Caco-2 (cell line): ENCODE results near the gene FIBCD1. TPM values are rescaled to one million over a fixed set of nuclear protein-coding genes. Genes with fewer than 3 reads are reported as not detected.
A peak's percentile ranks its signal among the peaks of the same experiment; 100 is the strongest.

Experiments
- BruUV-seq: library from RNA; stranded (reverse); fragments of 400-500 nt; replicated peaks from 2 replicates; lab custom pipeline; 2021; lab: Mats Ljungman, UMichigan
- CTCF ChIA-PET: fragments of 300-600 bp; sonication (Branson Sonifier 250); formaldehyde crosslinking; loops from one replicate; lab custom pipeline; 2022; ENCODE audit warnings: antibody characterized with exemption; lab: Charles Lee
- POLR2A ChIA-PET: fragments of 300-600 bp; sonication (Branson Sonifier 250); formaldehyde crosslinking; loops from one replicate; lab custom pipeline; 2022; ENCODE audit warnings: antibody characterized with exemption; lab: Charles Lee
- DNase-seq, 2 experiments: peaks; one replicate each; pipeline versions ENCODE4 v3.0.0 to v3.0.0-alpha.2; 2020 to 2022
- H3K27me3 ChIP-seq: replicated peaks from 2 replicates; pipeline ENCODE4 v1.6.0; 2011; ENCODE audit warnings: low read length; ENCODE audit not compliant: control insufficient read depth, insufficient read depth
- H3K36me3 ChIP-seq: 2 replicates; pipeline ENCODE4 v1.5.1; 2011; ENCODE audit warnings: low read length; ENCODE audit not compliant: control insufficient read depth, insufficient read depth
- H3K4me1 ChIP-seq: fragments of 250-450 bp; sonication (Bioruptor Pico); 2 replicates; pipeline ENCODE4 v1.5.1; 2020; ENCODE audit warnings: mild to moderate bottlenecking
- H3K4me3 ChIP-seq: 2 replicates; pipeline ENCODE4 v1.5.1; 2011; ENCODE audit warnings: low read depth, mild to moderate bottlenecking, control low read depth, low read length
- H3K9me3 ChIP-seq: fragments of 250-450 bp; sonication (Bioruptor Pico); 2 replicates; pipeline ENCODE4 v1.5.1; 2020; ENCODE audit warnings: mild to moderate bottlenecking, moderate library complexity
- H3K27ac Mint-ChIP-seq: one replicate; pipeline ENCODE4 v1.8.0; 2022; ENCODE audit warnings: mixed read lengths; ENCODE audit not compliant: unreplicated experiment
- H3K27me3 Mint-ChIP-seq: one replicate; pipeline ENCODE4 v1.8.0; 2022; ENCODE audit warnings: mixed read lengths; ENCODE audit not compliant: insufficient read depth, unreplicated experiment
- H3K36me3 Mint-ChIP-seq: one replicate; pipeline ENCODE4 v1.8.0; 2022; ENCODE audit warnings: mild to moderate bottlenecking, mixed read lengths; ENCODE audit not compliant: insufficient read depth, unreplicated experiment
- H3K4me1 Mint-ChIP-seq: one replicate; pipeline ENCODE4 v1.8.0; 2022; ENCODE audit warnings: low read depth, mixed read lengths; ENCODE audit not compliant: unreplicated experiment
- H3K4me3 Mint-ChIP-seq: one replicate; pipeline ENCODE4 v1.8.0; 2022; ENCODE audit warnings: mild to moderate bottlenecking, moderate library complexity, mixed read lengths; ENCODE audit not compliant: unreplicated experiment
- H3K9me3 Mint-ChIP-seq: one replicate; pipeline ENCODE4 v1.8.0; 2022; ENCODE audit warnings: mixed read lengths; ENCODE audit not compliant: unreplicated experiment
- intact Hi-C: fragments of 100-400 bp; cut with micrococcal nuclease; formaldehyde crosslinking; loops from one replicate; pipeline ENCODE4 v1.10.0; 2022; ENCODE audit not compliant: unreplicated experiment
- total RNA-seq: library from RNA; stranded (reverse); gene quantifications from 2 replicates; pipeline ENCODE4 v1.2.3, GENCODE V29; 2022
- TF ChIP-seq, protein P1 (sequence below), 2 experiments: fragments of 200-600 bp in 1 of 2; IDR thresholded peaks; 1 replicate in 1 of 2; 2 replicates in 1 of 2; pipeline versions ENCODE4 v1.5.1 to v1.8.0; 2011 to 2022; ENCODE audit warnings: antibody characterized with exemption in 1 of 2, control low read depth in 1 of 2, inconsistent platforms in 1 of 2, low read depth in 1 of 2, low read length in 1 of 2, mild to moderate bottlenecking in 1 of 2, moderate library complexity in 1 of 2; ENCODE audit not compliant: insufficient read depth in 1 of 2, severe bottlenecking in 1 of 2, unreplicated experiment in 1 of 2

Gene FIBCD1
- total RNA-seq, 1 experiment from 2014 or later, result not detected

DNA sequence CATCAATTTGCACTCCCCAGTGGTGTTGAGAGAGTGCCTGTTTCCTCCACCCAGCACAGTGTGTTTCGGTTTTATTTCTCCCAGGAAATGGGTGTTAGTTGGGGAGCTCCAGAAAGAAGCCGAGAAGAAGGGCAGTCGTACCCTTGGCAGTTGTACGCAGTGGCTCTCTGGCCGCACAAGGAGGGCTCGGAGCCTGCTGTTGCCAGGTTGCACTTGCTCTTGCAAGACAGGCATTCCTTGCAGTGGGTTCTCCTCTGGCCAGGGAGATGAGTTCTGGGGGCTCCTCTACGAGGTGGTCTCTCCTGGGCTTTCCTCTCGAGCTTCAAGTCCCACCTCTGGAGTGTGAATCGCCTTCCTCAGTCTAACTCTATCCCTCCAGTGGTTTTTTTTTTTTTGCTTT, 71.5 kb downstream of the FIBCD1 start:
- H3K4me1 Mint-ChIP-seq, result no peaks in the 10 kb centered on the region
- H3K9me3 ChIP-seq, result no peaks in the 10 kb centered on the region
- H3K4me3 Mint-ChIP-seq, result no peak overlapping the region
- TF ChIP-seq, protein P1, sequence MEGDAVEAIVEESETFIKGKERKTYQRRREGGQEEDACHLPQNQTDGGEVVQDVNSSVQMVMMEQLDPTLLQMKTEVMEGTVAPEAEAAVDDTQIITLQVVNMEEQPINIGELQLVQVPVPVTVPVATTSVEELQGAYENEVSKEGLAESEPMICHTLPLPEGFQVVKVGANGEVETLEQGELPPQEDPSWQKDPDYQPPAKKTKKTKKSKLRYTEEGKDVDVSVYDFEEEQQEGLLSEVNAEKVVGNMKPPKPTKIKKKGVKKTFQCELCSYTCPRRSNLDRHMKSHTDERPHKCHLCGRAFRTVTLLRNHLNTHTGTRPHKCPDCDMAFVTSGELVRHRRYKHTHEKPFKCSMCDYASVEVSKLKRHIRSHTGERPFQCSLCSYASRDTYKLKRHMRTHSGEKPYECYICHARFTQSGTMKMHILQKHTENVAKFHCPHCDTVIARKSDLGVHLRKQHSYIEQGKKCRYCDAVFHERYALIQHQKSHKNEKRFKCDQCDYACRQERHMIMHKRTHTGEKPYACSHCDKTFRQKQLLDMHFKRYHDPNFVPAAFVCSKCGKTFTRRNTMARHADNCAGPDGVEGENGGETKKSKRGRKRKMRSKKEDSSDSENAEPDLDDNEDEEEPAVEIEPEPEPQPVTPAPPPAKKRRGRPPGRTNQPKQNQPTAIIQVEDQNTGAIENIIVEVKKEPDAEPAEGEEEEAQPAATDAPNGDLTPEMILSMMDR (IDR thresholded peaks at IDR 0.05; ENCODE audit: insufficient read depth in 1 of 2, low read depth in 1 of 2, low read length in 1 of 2, severe bottlenecking in 1 of 2, unreplicated experiment in 1 of 2), result no peak
- ChIA-PET CTCF (interaction anchor here (1.1 kb wide), 1 partner anchor 23 kb away, joined by 5 read pairs; no protein-coding TSS in a partner anchor), POLR2A (no interaction called here)
- no peaks in the 10 kb centered on the region for H3K27me3 Mint-ChIP-seq
- no peak overlapping the region for H3K4me3 ChIP-seq
- intact Hi-C loops, result no loop called here
- BruUV-seq, result no TSS peak
- H3K9me3 Mint-ChIP-seq, result no peaks in the 10 kb centered on the region
- no peak for DNase-seq
- H3K27me3 ChIP-seq, result no peaks in the 10 kb centered on the region
- peaks cover 8% of the 10 kb centered on the region for H3K36me3 ChIP-seq
- H3K36me3 Mint-ChIP-seq, result peaks cover 51% of the 10 kb centered on the region
- H3K4me1 ChIP-seq, result peaks cover 6% of the 10 kb centered on the region
- no peak overlapping the region for H3K27ac Mint-ChIP-seq

GRCh38 chr9:130866474-130866965, 72.5 kb downstream of the FIBCD1 start:
- H3K27me3 ChIP-seq, result no peaks in the 10 kb centered on the region
- peaks cover 8% of the 10 kb centered on the region for H3K36me3 ChIP-seq
- TF ChIP-seq, protein P1 (IDR thresholded peaks at IDR 0.05; ENCODE audit: insufficient read depth in 1 of 2, low read depth in 1 of 2, low read length in 1 of 2, severe bottlenecking in 1 of 2, unreplicated experiment in 1 of 2), result peak; percentile 85 to 90
- Mint-ChIP-seq H3K4me3 (no peak overlapping the region), H3K36me3 (peaks cover 49% of the 10 kb centered on the region), H3K4me1 (no peaks in the 10 kb centered on the region), H3K27me3 (no peaks in the 10 kb centered on the region), H3K9me3 (no peaks in the 10 kb centered on the region), H3K27ac (no peak overlapping the region)
- no peak overlapping the region for H3K4me3 ChIP-seq
- peak; percentile 90 for DNase-seq
- intact Hi-C loops, result loop anchor here (1.0 kb wide), 4 partner anchors 75 to 180 kb away; no protein-coding TSS in a partner anchor
- POLR2A ChIA-PET, result no interaction called here
- no TSS peak for BruUV-seq
- peaks cover 6% of the 10 kb centered on the region for H3K4me1 ChIP-seq
- no peaks in the 10 kb centered on the region for H3K9me3 ChIP-seq
- CTCF ChIA-PET, result interaction anchor here (0.5 to 1.8 kb wide), 28 partner anchors 9 to 396 kb away, joined by 3 to 27 read pairs (median 4); partner anchors contain the start of gene EXOSC2

DNA sequence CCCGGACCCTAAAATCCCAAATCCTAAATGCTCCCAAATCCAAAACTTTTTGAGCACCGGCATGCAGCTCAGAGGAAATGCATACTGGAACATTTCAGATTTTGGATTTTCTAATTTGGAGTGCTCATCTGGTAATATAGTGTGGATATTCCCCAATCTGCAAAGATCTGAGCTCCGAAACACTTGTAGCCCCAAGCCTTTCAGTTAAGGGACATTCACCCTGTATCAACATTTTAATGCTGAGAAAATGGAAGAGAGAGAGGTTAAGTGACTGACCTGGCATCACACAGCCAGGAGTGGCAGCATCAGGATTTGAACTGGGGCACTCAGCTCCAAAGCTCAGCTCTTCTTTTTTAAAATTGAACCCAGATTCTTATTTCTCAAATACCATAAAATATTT, 73.1 kb downstream of the FIBCD1 start:
- peaks cover 5% of the 10 kb centered on the region for H3K36me3 ChIP-seq
- no peak overlapping the region for H3K27ac Mint-ChIP-seq
- no peaks in the 10 kb centered on the region for H3K27me3 Mint-ChIP-seq
- no peak overlapping the region for H3K4me3 ChIP-seq
- TF ChIP-seq, protein P1 (IDR thresholded peaks at IDR 0.05; ENCODE audit: insufficient read depth in 1 of 2, low read depth in 1 of 2, low read length in 1 of 2, severe bottlenecking in 1 of 2, unreplicated experiment in 1 of 2), result no peak
- no peaks in the 10 kb centered on the region for H3K9me3 ChIP-seq
- DNase-seq, result no peak
- no peaks in the 10 kb centered on the region for H3K27me3 ChIP-seq
- BruUV-seq, result no TSS peak
- H3K36me3 Mint-ChIP-seq, result peaks cover 44% of the 10 kb centered on the region
- no peaks in the 10 kb centered on the region for H3K9me3 Mint-ChIP-seq
- intact Hi-C loops, result loop anchor here (1.0 kb wide), 4 partner anchors 75 to 180 kb away; no protein-coding TSS in a partner anchor
- no peaks in the 10 kb centered on the region for H3K4me1 Mint-ChIP-seq
- ChIA-PET CTCF (interaction anchor here (0.7 to 1.8 kb wide), 15 partner anchors 12 to 395 kb away, joined by 3 to 27 read pairs (median 5); partner anchors contain the start of gene EXOSC2), POLR2A (interaction anchor here (0.6 kb wide), 1 partner anchor 90 kb away, joined by 4 read pairs; no protein-coding TSS in a partner anchor)
- peaks cover 6% of the 10 kb centered on the region for H3K4me1 ChIP-seq
- no peak overlapping the region for H3K4me3 Mint-ChIP-seq
